Stimulated activated CD8-positive, alpha-beta memory T cell treated with anti-CD3 and anti-CD28 coated beads, Interleukin-12 subunit alpha, Interleukin-12 subunit beta, amount 100 ng/mL, for 24 hours (primary cell): ENCODE results near the gene DBF4.
"Not testable (repeated sequence)": the region's sequence is repeated elsewhere in the genome, so short reads cannot be mapped to it uniquely, and the experiment has no call there.

Experiments
- DNase-seq: peaks from one replicate; pipeline ENCODE4 v3.0.0-alpha.2; 2020; ENCODE audit errors: extremely low read depth

DBF4 gene

GRCh38 chr7:87882151-87882937, 6.1 kb downstream of the DBF4 start:
- DNase-seq: no peak

GRCh38 chr7:87885018-87885417, 8.7 kb downstream of the DBF4 start:
- DNase-seq: no peak

GRCh38 chr7:87886875-87887274, 10.6 kb downstream of the DBF4 start:
- no peak for DNase-seq

GRCh38 chr7:87895363-87895762, 19.1 kb downstream of the DBF4 start:
- DNase-seq: no peak

- DNase-seq: no peak
These were observed 23.0 kb downstream of the DBF4 start for GRCh38 chr7:87899255-87899654.

GRCh38 chr7:87907136-87907906, 31.0 kb downstream of the DBF4 start:
- not testable (repeated sequence) for DNase-seq

- DNase-seq: not testable (repeated sequence)
These were observed 32.5 kb downstream of the DBF4 start for GRCh38 chr7:87908814-87909213.

GRCh38 chr7:87912121-87912520, 35.8 kb downstream of the DBF4 start:
- DNase-seq: no peak

GRCh38 chr7:87918740-87919139, 42.4 kb downstream of the DBF4 start:
- no peak for DNase-seq

- DNase-seq: no peak
These were observed 43.6 kb downstream of the DBF4 start for GRCh38 chr7:87919875-87920274.

- DNase-seq: no peak
These were observed 44.3 kb downstream of the DBF4 start for GRCh38 chr7:87920578-87920977.

GRCh38 chr7:87922759-87923395, 46.6 kb downstream of the DBF4 start:
- not testable (repeated sequence) for DNase-seq

GRCh38 chr7:87926581-87927461, 50.5 kb downstream of the DBF4 start:
- no peak for DNase-seq

GRCh38 chr7:87933605-87933952, 57.3 kb downstream of the DBF4 start:
- no peak for DNase-seq

- DNase-seq: peak; percentile 64
These were observed 57.8 kb downstream of the DBF4 start, which contains the start of gene ADAM22 for GRCh38 chr7:87933953-87934698. Gene ADAM22 (plus strand): TSS chr7:87934251. CDS start chr7:87934466, 215 bp downstream.

GRCh38 chr7:87934699-87935383, 58.5 kb downstream of the DBF4 start:
- DNase-seq: no peak

- DNase-seq: no peak
These were observed 59.1 kb downstream of the DBF4 start for GRCh38 chr7:87935384-87935706.

GRCh38 chr7:87941138-87941537, 64.8 kb downstream of the DBF4 start:
- DNase-seq: no peak

GRCh38 chr7:87944547-87944946, 68.3 kb downstream of the DBF4 start:
- no peak for DNase-seq

- DNase-seq: not testable (repeated sequence)
These were observed 69.6 kb downstream of the DBF4 start for GRCh38 chr7:87945926-87946325.
